K562 (cell line): ENCODE results near the gene FAM222A.

Experiments
- ARHGAP35 ChIP-seq: fragments of 450-650 bp; IDR thresholded peaks from 2 replicates; pipeline ENCODE4 v1.6.1; 2018; ENCODE audit not compliant: partially characterized antibody
- MEF2D ChIP-seq: conservative IDR thresholded peaks from 2 replicates; pipeline ENCODE4 v1.6.1; 2016; ENCODE audit warnings: low read depth, missing genetic modification characterization, missing compliant biosample characterization
- POLR2A ChIP-seq: fragments of 450-650 bp; conservative IDR thresholded peaks from 2 replicates; pipeline ENCODE4 v1.6.1; 2016
- POLR2AphosphoS5 ChIP-seq: IDR thresholded peaks from 2 replicates; pipeline ENCODE4 v1.6.1; 2011; ENCODE audit warnings: mild to moderate bottlenecking, low read depth, low read length, moderate library complexity; ENCODE audit not compliant: control insufficient read depth, insufficient read depth
- TAF1 ChIP-seq: IDR thresholded peaks from 2 replicates; pipeline ENCODE4 v1.6.1; 2011; ENCODE audit warnings: mild to moderate bottlenecking, low read length, moderate library complexity; ENCODE audit not compliant: insufficient read depth, control insufficient read depth, severe bottlenecking; ENCODE audit errors: extremely low read depth
- XRCC4 ChIP-seq: IDR thresholded peaks from one replicate; pipeline ENCODE4 v1.6.1; 2011; ENCODE audit not compliant: insufficient read depth, insufficient read length; ENCODE audit errors: extremely low read depth
- ZNF217 ChIP-seq: sonication (generic); formaldehyde crosslinking; IDR thresholded peaks from 2 replicates; pipeline ENCODE4 v1.8.0; 2022; ENCODE audit warnings: mild to moderate bottlenecking, missing genetic modification reagents
- ZNF24 ChIP-seq: fragments of 450-650 bp; IDR thresholded peaks from 2 replicates; pipeline ENCODE4 v1.6.1; 2016
- ZNF3 ChIP-seq: fragments of 250-450 bp; sonication (Bioruptor Pico); IDR thresholded peaks from 2 replicates; pipeline ENCODE4 v1.5.0; 2021; ENCODE audit warnings: mild to moderate bottlenecking, moderate library complexity
- TF ChIP-seq, protein P1 (sequence below), 3 experiments: IDR thresholded peaks in 2 of 3; conservative IDR thresholded peaks in 1 of 3; 2 replicates each; pipeline ENCODE4 v1.5.1; 2011 to 2012; ENCODE audit warnings: low read length in 3 of 3, mild to moderate bottlenecking in 3 of 3, control low read depth in 2 of 3, improper control_type of control experiment in 1 of 3, inconsistent platforms in 1 of 3, low read depth in 1 of 3, mixed read lengths in 1 of 3, moderate library complexity in 1 of 3; ENCODE audit not compliant: insufficient read depth in 2 of 3
- TF ChIP-seq, protein P2 (sequence below): sonication (generic); formaldehyde crosslinking; IDR thresholded peaks from 2 replicates; pipeline ENCODE4 v1.9.0; 2022; ENCODE audit warnings: mild to moderate bottlenecking, missing genetic modification reagents
- TF ChIP-seq, protein P3 (sequence below): fragments of 250-450 bp; sonication (Bioruptor Pico); IDR thresholded peaks from 2 replicates; pipeline ENCODE4 v1.4.0; 2020; ENCODE audit warnings: mild to moderate bottlenecking, moderate library complexity

DNA sequence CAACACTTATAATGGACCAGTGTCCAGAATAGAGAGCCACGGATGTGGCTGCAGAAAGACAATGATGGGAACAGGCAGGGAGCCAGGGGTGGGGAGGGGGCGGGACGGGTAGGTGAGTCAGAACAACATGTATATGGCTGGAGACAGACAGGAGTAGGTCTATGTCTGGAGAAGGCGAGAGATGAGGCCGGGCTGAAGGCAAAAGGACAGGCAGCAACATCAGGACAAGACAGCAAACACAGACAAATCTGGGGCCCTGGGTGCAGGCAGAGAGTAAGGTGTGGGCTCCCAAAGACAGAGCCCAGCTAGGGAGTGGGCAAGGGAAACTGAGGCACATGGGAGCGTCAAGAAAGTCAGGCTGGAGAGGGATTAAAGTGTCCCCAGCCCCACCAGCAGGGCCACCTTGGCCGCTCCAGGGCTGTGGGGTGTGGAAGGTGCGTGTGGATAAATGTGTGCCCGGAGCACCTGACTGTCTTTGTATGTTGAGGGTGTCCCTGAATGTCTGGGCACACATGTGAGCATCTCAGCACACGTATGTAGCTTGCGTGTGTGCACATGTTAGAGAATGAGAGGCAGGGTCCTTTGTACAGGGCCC, 44.1 kb downstream of the FAM222A start:
- TF ChIP-seq POLR2A (no peak), ARHGAP35 (no peak), ZNF3 (CRISPR knock-in tag) (no peak), ZNF24 (no peak), TAF1 (no peak), MEF2D (no peak), ZNF217 (no peak), POLR2AphosphoS5 (no peak), XRCC4 (no peak)
- TF ChIP-seq, protein P1, sequence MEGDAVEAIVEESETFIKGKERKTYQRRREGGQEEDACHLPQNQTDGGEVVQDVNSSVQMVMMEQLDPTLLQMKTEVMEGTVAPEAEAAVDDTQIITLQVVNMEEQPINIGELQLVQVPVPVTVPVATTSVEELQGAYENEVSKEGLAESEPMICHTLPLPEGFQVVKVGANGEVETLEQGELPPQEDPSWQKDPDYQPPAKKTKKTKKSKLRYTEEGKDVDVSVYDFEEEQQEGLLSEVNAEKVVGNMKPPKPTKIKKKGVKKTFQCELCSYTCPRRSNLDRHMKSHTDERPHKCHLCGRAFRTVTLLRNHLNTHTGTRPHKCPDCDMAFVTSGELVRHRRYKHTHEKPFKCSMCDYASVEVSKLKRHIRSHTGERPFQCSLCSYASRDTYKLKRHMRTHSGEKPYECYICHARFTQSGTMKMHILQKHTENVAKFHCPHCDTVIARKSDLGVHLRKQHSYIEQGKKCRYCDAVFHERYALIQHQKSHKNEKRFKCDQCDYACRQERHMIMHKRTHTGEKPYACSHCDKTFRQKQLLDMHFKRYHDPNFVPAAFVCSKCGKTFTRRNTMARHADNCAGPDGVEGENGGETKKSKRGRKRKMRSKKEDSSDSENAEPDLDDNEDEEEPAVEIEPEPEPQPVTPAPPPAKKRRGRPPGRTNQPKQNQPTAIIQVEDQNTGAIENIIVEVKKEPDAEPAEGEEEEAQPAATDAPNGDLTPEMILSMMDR (IDR thresholded peaks at IDR 0.05 in 2 of 3, conservative IDR thresholded peaks at IDR 0.05 in 1 of 3; ENCODE audit: insufficient read depth in 2 of 3, low read depth in 1 of 3, low read length in 3 of 3), result no peak
- TF ChIP-seq, protein P2, sequence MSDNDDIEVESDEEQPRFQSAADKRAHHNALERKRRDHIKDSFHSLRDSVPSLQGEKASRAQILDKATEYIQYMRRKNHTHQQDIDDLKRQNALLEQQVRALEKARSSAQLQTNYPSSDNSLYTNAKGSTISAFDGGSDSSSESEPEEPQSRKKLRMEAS (CRISPR knock-in tag), result no peak
- TF ChIP-seq, protein P3, sequence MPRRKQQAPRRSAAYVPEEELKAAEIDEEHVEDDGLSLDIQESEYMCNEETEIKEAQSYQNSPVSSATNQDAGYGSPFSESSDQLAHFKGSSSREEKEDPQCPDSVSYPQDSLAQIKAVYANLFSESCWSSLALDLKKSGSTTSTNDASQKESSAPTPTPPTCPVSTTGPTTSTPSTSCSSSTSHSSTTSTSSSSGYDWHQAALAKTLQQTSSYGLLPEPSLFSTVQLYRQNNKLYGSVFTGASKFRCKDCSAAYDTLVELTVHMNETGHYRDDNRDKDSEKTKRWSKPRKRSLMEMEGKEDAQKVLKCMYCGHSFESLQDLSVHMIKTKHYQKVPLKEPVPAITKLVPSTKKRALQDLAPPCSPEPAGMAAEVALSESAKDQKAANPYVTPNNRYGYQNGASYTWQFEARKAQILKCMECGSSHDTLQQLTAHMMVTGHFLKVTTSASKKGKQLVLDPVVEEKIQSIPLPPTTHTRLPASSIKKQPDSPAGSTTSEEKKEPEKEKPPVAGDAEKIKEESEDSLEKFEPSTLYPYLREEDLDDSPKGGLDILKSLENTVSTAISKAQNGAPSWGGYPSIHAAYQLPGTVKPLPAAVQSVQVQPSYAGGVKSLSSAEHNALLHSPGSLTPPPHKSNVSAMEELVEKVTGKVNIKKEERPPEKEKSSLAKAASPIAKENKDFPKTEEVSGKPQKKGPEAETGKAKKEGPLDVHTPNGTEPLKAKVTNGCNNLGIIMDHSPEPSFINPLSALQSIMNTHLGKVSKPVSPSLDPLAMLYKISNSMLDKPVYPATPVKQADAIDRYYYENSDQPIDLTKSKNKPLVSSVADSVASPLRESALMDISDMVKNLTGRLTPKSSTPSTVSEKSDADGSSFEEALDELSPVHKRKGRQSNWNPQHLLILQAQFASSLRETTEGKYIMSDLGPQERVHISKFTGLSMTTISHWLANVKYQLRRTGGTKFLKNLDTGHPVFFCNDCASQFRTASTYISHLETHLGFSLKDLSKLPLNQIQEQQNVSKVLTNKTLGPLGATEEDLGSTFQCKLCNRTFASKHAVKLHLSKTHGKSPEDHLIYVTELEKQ, result no peak
